NT2/D1 (cell line): ENCODE measurements around the gene MBNL2.

Experiments
- DNase-seq: peaks from one replicate; pipeline ENCODE4 v3.0.0-alpha.2; 2011; ENCODE audit warnings: low read depth, low spot score
- H3K27me3 ChIP-seq: 2 replicates; pipeline ENCODE4 v1.6.0; 2011; ENCODE audit warnings: mild to moderate bottlenecking; ENCODE audit not compliant: insufficient read length, insufficient read depth
- H3K36me3 ChIP-seq: 2 replicates; pipeline ENCODE4 v1.6.1; 2011; ENCODE audit warnings: mild to moderate bottlenecking, low read length, mixed read lengths; ENCODE audit not compliant: insufficient read depth, insufficient read length
- H3K4me1 ChIP-seq: 2 replicates; pipeline ENCODE4 v1.5.1; 2011; ENCODE audit not compliant: insufficient read depth, insufficient read length
- H3K4me3 ChIP-seq: 2 replicates; pipeline ENCODE4 v1.5.1; 2011; ENCODE audit warnings: low read depth; ENCODE audit not compliant: insufficient read length
- H3K9ac ChIP-seq: 2 replicates; pipeline ENCODE4 v1.6.0; 2011; ENCODE audit warnings: low read depth; ENCODE audit not compliant: insufficient read length
- H3K9me3 ChIP-seq: 2 replicates; pipeline ENCODE4 v1.5.1; 2011; ENCODE audit warnings: mild to moderate bottlenecking, low read length; ENCODE audit not compliant: insufficient read depth
- SUZ12 ChIP-seq: IDR thresholded peaks from 2 replicates; pipeline ENCODE4 v1.6.1; 2011; ENCODE audit not compliant: insufficient read length, insufficient read depth; ENCODE audit errors: extremely low read depth
- YY1 ChIP-seq: IDR thresholded peaks from 2 replicates; pipeline ENCODE4 v1.6.1; 2011; ENCODE audit not compliant: insufficient read length, insufficient read depth
- ZNF274 ChIP-seq: IDR thresholded peaks from 2 replicates; pipeline ENCODE4 v1.6.1; 2011; ENCODE audit warnings: mild to moderate bottlenecking, low read depth, low read length

The MBNL2 gene

GRCh38 chr13:97248243-97248642 lies 26.1 kb downstream of the MBNL2 start:
- no peaks in the 10 kb centered on the region for H3K4me1 ChIP-seq
- no peak for DNase-seq
- H3K4me3 ChIP-seq = no peak overlapping the region
- H3K9ac ChIP-seq = no peak overlapping the region
- TF ChIP-seq SUZ12 (no peak), ZNF274 (no peak), YY1 (no peak)
- H3K27me3 ChIP-seq = peaks cover 2% of the 10 kb centered on the region
- H3K36me3 ChIP-seq = no peaks in the 10 kb centered on the region
- no peaks in the 10 kb centered on the region for H3K9me3 ChIP-seq

DNA sequence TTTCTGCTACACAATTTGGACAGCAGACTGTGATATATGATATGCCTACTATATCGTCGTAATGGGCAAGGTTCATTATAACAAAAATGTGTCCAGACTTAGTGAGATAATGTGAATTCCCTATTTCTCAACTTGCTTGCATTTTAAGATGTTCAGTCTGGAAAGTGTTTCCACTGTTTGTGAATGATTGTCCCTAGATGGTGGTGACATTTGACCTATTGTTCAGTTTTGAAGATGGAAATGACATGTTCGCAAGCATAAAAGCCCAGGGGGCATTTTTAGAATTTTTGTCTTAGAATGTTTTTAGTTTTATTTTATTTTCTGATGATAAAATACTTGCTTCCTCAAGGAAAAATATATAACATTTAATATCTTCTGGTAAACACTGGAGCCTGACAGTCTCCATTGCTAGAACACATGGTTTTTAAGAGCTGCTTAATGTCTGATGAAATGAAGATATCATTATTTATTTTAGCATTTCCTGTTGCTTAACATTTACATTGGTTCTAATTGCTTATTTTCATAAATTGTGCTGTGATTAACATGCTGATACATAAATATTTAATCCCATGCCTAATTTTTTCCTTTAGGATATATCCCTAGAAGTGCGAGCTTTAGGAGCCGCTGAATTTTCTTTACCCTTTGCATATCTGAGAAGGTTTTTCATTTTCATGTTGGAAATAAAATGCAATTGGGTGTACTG lies 27.1 kb downstream of the MBNL2 start:
- TF ChIP-seq YY1 (no peak), ZNF274 (no peak), SUZ12 (no peak)
- Histone ChIP-seq H3K4me1 (no peaks in the 10 kb centered on the region), H3K4me3 (no peak overlapping the region)

DNA sequence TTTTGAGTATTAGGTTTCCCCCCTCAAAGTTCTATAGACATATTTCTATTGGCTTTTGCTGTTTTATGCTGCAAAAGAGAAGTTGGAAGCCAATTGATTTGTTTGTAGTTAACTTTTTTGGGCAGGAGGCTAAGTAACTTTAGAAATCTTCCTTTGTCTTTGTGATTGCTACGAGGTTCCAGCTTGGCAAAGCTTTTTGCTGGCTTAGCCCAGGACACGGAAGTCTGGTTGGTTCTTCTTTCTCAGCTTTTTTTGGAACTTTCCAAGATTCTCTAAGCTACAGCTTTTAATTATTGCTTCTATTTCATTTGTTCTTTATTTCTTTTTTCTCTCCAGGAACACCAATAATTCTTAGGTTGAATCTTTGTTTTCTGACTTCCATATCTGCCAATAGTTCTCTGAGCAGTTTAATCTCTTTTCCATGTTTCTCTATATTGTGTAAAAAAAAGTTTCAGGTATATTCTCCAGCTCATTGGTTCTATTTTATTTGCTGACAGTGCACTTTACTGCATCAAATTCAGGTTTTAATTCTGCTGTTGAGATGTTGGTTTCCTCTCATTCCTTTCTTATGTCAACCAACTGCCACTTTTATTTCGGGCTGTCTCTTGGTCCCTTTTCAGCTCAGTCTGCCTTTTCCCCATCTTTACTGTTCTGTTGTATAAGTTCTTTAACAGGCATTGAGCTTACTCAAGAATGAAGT lies 27.8 kb downstream of the MBNL2 start:
- Histone ChIP-seq H3K4me3 (no peak overlapping the region), H3K9me3 (no peaks in the 10 kb centered on the region), H3K4me1 (no peaks in the 10 kb centered on the region), H3K36me3 (no peaks in the 10 kb centered on the region), H3K9ac (no peak overlapping the region), H3K27me3 (no peaks in the 10 kb centered on the region)
- no peak for DNase-seq
- no peak for TF ChIP-seq ZNF274
- no peak for TF ChIP-seq YY1
- TF ChIP-seq SUZ12 = no peak

More for the DNA sequence above, 27.1 kb downstream of the MBNL2 start:
- DNase-seq = no peak
- no peaks in the 10 kb centered on the region for H3K9me3 ChIP-seq
- no peaks in the 10 kb centered on the region for H3K36me3 ChIP-seq
- no peaks in the 10 kb centered on the region for H3K27me3 ChIP-seq
- H3K9ac ChIP-seq = no peak overlapping the region

DNA sequence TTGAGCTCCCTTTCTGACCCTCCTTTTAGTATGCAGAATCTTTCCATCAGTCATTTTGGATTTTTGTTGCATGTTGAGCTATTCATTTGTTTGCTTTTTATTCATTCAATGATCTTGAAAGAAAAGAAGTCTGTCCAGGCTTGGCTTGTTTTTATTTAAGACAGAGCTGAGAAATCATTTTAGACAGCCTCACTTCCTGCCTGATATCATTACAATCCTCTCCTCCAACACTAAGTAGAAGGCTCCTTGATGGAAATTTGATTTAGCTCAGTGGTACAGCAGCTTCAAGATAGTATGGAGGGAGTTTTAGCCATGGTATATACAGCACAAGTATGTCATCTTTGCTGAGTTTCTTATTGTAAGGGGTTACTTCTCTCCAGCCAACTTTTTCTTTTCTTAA lies 28.4 kb downstream of the MBNL2 start:
- Histone ChIP-seq H3K36me3 (no peaks in the 10 kb centered on the region), H3K4me1 (no peaks in the 10 kb centered on the region), H3K27me3 (no peaks in the 10 kb centered on the region), H3K9ac (no peak overlapping the region), H3K9me3 (no peaks in the 10 kb centered on the region), H3K4me3 (no peak overlapping the region)
- DNase-seq = no peak
- TF ChIP-seq ZNF274 = no peak
- TF ChIP-seq YY1 = no peak
- TF ChIP-seq SUZ12 = no peak

GRCh38 chr13:97252735-97253134 lies 30.6 kb downstream of the MBNL2 start:
- H3K4me3 ChIP-seq = no peak overlapping the region
- H3K9ac ChIP-seq = no peak overlapping the region
- H3K4me1 ChIP-seq = no peaks in the 10 kb centered on the region
- no peaks in the 10 kb centered on the region for H3K27me3 ChIP-seq
- no peaks in the 10 kb centered on the region for H3K9me3 ChIP-seq
- no peak for DNase-seq
- TF ChIP-seq ZNF274 (no peak), SUZ12 (no peak), YY1 (no peak)
- no peaks in the 10 kb centered on the region for H3K36me3 ChIP-seq

DNA sequence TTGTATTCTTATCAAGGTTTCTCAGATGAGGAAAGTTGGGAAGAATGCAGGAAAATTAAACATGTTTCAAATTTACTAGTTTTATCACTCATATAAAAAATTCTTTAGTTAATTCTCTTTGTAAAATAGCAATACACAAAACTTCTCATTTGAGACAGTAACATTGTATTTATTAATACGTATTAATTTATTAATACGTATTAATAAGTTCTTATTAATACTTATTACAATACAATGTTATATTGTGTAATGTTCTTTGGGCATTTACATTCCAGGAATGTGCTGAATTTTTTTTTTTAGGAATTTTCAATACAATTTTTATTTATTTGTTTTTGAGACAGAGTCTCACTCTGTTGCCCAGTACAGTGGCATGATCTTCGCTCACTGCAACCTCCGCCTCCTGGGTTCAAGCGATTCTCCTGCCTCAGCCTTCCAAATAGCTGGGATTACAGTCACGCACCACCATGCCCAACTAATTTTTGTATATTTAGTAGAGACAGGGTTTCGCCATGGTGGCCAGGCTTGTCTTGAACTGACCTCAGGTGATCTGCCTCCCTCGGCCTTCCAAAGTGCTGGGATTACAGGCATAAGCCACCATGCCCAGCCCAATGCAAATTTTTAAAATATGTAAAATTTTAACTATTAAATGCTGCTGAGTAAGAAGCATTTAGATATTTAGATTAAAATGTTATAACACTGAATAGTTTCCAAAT lies 31.6 kb downstream of the MBNL2 start:
- DNase-seq = no peak
- H3K4me1 ChIP-seq = no peaks in the 10 kb centered on the region
- TF ChIP-seq YY1 = no peak
- no peak for TF ChIP-seq SUZ12
- TF ChIP-seq ZNF274 = no peak
- no peak overlapping the region for H3K9ac ChIP-seq
- H3K9me3 ChIP-seq = no peaks in the 10 kb centered on the region
- H3K4me3 ChIP-seq = no peak overlapping the region
- H3K36me3 ChIP-seq = no peaks in the 10 kb centered on the region
- no peaks in the 10 kb centered on the region for H3K27me3 ChIP-seq

DNA sequence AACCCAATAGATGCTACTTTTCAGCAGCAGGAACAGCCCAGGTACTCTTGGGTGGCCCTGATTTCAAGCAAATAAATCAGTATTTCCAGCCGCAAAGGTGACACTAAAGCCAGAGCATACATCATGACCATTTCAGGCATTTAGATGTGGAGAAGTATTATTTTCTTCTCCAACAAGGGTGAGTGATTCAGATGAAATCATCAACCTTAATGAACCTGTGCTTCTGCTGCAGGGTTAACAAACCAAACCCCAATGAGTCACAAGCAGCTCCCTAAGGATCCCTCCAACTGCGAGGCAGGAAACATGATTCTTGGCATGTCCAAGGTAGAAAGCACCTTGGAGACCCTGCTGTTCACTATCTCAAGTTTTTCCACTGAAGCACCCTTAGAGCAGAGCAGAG lies 32.7 kb downstream of the MBNL2 start:
- Histone ChIP-seq H3K36me3 (no peaks in the 10 kb centered on the region), H3K9ac (no peak overlapping the region), H3K9me3 (no peaks in the 10 kb centered on the region), H3K27me3 (no peaks in the 10 kb centered on the region), H3K4me1 (no peaks in the 10 kb centered on the region), H3K4me3 (no peak overlapping the region)
- no peak for DNase-seq
- no peak for TF ChIP-seq SUZ12
- TF ChIP-seq YY1 = no peak
- no peak for TF ChIP-seq ZNF274
